GM03348 (cell line): ENCODE data around the gene ASB16.
"Not testable (repeated sequence)": the region's sequence is repeated elsewhere in the genome, so short reads cannot be mapped to it uniquely, and the experiment has no call there.

ENCODE experiments used
- DNase-seq: peaks from one replicate; pipeline ENCODE4 v3.0.0; 2012; ENCODE audit warnings: low spot score

The ASB16 gene, protein sequence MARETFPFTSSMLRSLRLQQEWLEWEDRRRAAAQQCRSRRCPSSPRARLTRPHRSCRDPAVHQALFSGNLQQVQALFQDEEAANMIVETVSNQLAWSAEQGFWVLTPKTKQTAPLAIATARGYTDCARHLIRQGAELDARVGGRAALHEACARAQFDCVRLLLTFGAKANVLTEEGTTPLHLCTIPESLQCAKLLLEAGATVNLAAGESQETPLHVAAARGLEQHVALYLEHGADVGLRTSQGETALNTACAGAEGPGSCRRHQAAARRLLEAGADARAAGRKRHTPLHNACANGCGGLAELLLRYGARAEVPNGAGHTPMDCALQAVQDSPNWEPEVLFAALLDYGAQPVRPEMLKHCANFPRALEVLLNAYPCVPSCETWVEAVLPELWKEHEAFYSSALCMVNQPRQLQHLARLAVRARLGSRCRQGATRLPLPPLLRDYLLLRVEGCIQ

GRCh38 chr17:44170499-44171201, at the start of gene ASB16:
Gene ASB16 (plus strand): TSS chr17:44170704. CDS start chr17:44170790, 86 bp downstream.
- DNase-seq: peak; percentile 42

DNA sequence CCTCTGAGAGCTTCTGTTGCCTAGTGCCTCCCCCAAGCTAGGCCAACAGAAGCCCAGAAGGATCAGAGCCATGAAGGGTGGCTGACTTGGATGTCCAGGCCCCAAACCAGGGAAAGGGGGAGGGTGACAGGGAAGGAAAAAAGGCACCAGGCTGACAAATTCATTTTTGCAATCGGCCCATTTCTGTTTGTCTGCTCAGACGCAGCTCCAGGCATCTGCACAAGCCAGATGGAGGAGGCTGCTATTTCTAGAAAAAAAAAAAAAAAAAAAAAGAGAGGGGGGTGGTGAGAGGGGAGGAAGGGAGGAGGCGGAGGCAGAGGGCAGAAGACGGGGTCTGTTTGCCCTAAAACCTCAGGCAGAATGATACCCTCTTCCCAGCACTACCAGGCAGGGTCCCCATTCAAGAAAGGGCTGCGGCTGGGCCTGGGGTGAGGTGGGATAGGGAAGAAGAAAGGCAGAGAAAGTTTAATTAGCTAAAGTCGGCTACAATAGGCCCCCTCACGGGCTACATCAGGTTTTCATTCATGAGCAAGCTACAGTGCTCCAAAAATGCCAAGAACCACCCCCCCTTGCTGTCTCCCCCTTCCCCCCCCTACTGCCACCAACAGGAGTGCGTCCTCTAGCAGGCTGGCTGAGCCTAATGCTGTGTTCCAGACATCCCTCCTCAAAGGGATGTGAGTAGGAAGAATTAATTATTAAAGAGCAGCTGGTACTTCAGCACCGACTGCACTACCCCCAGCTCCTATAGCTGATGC, 49.5 kb upstream of the ASB16 start:
- DNase-seq: no peak

DNA sequence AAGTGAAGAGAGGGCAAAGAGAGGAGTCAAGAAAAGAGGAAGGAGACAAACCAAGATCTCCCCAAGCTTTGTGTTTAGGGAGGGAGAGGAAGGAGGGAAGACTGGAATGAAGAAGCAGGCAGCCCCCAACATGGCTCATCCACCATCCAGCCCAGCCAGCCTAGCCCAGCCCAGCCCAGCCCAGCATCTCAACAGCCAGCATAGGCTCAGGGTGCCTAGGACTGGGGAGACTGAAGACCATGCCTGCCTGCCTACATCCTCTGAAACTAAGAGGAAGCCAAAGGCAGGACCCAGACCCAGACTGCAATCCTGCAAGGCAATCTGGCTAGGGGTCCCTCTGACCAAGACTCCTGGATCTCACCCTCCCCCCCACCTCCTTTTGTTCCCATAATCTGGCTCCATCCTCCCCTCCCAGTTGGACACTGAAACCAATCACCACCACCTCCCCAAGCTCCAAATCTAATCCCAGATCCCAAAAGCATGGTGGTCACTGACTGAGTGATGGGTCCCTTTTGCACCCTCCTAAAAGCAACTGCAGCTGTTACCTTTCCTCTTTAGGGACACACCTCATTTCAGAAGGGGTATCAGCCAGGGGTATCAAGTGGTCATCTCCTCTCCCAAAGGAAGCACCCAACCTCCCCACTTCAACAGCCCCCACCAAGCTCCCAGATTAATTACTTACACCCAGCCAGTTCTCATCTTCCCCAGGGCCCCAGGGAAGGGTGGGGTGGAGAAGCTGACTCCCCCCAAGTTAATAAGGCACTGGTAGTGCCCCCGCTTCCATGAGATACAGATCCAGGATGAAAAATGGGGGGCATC, 48.3 kb upstream of the ASB16 start:
- no peak for DNase-seq

GRCh38 chr17:44122816-44123355, 47.6 kb upstream of the ASB16 start:
- no peak for DNase-seq

DNA sequence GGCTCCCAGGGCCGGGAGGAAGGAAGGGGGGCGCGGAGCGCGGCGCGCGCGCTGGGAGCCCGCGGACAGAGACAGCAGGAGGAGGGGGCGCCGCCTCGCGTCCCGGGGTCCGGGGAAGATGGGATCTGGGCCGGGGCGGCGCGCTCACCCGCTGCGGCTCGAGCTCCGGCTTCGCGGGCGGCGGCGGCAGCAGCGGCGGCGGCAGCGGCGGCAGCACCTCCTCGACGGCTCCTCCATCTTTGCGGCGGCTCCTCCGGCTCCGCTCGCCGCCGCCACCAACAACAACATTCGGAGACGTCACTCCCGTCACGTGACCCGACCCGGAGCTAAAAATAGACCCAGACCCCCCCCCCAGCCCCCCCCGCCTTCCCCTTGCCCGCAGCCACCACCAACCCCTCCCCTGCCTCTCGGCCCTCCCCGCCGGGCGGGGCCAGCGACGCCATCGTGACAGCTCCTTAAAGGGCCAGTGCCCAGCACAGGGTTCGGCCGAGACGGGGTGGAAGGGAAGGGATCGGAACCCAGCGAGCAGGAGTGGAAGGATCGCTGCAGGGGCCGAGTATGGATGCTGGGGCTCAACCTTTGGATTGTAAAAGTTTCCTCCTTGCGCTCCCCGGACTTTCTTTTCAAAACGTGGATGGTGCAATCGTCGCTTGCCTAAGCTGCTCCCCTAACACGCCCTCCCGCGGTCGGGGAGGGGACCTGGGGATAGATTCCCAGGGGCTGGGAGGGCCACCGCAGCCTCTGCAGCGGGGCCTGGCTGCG, 47.0 kb upstream of the ASB16 start, which contains the start of gene HDAC5:
HDAC5 (minus strand) TSS at position 286 of the 762 bp plus-strand sequence. CDS start 6,126 bp downstream, outside the sequence.
- DNase-seq: peak; percentile 98

DNA sequence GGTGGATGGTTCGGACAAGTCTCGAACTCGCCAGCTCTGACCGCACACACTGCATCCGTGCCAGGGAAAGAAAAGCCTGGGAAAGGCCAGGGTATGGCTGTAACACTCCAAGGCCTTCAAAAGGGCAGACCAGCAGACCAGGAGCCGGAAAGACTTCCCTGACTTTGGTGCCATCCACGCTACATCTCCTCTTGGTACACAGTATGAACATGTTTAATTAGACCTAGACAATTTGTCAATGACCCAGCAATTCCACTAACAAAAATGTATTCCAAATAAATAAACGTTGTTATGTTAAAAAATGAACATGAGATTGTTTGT, 46.4 kb upstream of the ASB16 start:
- DNase-seq: no peak

DNA sequence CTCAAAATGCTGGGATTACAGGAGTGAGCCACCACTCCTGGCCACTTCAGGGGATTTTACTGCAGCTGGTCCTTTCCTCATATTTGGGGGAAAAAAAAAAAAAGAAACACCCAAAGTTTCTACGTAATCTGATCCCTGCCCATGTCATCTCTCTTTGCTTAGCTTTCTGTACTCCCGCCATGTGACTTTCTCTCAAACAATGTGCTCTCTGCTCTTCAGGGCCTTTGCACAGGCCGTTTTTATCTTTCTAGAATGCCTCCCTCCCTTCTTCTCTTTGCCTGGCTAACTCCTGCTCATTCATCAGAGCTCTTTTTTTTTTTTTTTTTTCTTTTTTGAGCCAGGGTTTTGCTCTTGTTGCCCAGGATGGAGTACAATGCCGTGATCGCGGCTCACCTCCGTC, 42.1 kb upstream of the ASB16 start:
- DNase-seq: no peak

DNA sequence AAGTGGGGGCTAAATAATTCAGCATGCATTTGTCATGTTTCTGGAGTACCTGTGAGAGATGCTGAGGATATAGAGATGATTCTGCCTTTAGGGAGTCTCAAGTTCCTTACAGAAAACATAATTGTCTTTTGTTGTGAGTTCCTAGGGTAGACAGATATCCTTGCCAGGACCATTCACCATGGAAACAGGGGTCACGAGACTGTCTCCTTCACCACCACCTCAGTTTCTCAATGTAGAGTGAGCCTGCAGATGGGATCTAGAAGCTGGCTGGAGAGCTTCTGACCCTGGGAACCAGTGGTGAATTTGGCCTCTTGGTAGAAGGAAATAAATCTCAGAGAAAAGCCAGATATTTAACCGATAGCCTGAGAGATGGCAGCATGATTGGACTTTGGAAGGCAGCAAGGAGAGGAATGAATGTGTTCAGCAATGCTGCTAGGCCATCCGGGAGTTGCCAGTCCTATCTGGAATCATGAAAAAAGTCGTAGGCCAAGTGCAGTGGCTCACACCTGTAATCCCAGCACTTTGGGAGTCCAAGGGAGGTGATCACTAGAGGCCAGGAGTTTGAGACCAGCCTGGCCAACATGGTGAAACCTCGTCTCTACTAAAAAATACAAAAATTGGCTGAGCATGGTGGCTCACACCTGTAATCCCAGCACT, 39.7 kb upstream of the ASB16 start:
- DNase-seq: no peak

- not testable (repeated sequence) for DNase-seq
Measured at GRCh38 chr17:44131372-44131771, 39.1 kb upstream of the ASB16 start.

GRCh38 chr17:44132275-44132821, 38.2 kb upstream of the ASB16 start:
- no peak for DNase-seq

- DNase-seq: no peak
Measured at GRCh38 chr17:44133918-44134476, 36.5 kb upstream of the ASB16 start.

DNA sequence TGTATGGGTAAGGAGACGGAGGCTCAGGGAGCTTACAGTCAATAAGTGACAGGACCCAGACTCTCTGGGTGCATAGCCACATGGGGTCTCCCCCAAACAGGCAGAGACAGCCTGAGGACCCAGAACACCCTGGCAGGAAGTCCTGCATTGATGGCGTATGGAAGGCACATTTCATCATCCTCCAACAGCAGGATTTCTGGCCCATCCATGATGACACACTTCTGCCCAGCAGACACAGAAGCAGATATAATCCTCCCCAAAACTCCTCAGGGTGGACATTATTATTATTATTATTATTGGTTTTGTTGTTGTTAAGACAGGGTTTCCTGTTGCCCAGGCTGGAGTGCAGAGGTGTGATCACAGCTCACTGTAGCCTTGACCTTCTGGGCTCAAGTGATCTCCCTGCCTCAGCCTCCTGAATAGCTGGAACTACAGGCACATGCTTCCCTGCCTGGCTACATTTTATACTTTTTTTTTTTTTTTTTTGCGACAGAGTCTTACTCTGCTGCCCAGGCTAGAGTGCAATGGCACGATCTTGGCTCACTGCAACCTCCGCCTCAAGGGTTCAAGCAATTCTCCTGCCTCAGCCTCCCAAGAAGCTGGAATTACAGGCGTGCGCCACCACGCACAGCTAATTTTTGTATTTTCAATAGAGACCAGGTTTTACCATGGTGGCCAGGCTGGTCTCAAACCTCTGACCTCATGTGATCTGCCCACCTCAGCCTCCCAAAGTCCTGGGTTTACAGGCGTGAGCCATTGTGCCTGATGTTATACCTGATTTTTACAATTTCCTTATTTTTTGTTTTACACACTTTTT, 35.5 kb upstream of the ASB16 start:
- DNase-seq: no peak

- peak; percentile 98 for DNase-seq
Measured at GRCh38 chr17:44137891-44138709, 32.4 kb upstream of the ASB16 start.

DNA sequence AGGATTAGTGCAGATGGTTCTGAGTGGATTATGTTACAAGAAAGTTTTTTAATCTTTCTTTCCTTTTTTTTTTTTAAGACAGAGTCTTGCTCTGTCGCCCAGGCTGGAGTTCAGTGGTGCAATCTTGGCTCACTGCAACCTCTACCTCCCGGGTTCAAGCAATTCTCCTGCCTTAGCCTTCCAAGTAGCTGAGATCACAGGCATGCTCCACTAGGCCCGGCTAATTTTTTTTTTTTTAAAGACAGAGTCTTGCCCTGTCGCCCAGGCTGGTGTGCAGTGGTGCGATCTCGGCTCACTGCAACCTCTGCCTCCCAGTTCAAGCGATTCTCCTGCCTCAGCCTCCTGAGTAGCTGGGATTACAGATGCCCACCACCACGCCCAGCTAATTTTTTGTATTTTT, 26.6 kb upstream of the ASB16 start:
- not testable (repeated sequence) for DNase-seq

- no peak for DNase-seq
Measured at GRCh38 chr17:44144966-44145739, 25.4 kb upstream of the ASB16 start.

DNA sequence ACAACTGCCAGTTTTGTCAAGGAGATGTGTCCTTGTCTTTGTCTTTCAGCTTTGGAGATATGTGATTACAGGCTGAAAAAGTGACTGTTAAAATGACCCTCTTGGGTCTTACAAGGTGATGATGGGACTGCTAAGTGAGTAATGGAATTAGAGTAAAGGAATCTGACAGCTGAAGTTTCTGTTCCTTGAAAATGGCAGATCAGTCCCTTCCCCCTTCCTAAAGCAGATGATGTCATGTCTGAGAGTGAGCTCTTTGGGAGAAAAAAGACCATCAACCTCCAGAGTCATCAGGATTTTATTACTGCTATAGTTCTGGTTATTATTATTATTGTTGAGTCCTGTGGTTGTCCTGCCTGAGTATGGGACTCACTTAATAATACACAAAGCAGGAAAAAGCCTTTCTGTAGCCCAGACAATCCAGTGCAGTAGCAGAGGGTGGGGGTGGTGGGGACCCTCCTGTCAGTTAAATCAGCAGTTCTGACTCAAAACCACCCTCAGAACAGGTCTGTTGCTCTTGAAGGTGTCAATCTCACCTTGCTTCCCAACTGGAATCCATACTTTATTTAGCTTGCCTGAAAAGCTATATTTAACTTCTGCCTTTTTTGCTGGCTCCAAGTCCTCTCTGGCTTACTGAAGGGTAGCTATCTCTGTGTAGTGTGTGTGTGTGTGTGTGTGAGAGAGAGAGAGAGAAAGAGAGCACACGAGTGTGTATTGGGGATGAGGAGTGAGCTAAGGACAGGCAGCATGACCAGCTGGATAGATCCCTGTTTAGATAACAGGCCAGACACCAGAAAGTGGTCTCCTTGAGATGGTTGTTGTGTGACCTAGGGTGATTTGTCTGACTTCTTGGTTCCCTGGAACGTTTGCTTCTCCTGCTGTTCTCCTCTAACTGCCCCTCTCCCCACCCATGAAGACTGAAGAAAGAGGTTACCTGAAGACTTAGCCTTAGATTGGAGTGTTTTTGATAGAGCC, 23.8 kb upstream of the ASB16 start:
- DNase-seq: no peak
